Activated CD4-positive, alpha-beta T cell treated with anti-CD3 and anti-CD28 coated beads, Interleukin-2, amount 50 U/mL, for 24 hours (primary cell): ENCODE measurements around the gene KDM4C.

Source experiments
- DNase-seq, 2 donors: peaks; one replicate each; pipeline ENCODE4 v3.0.0-alpha.2; 2020; ENCODE audit warnings: low read depth in 1 of 2, low spot score in 1 of 2

Gene KDM4C

DNA sequence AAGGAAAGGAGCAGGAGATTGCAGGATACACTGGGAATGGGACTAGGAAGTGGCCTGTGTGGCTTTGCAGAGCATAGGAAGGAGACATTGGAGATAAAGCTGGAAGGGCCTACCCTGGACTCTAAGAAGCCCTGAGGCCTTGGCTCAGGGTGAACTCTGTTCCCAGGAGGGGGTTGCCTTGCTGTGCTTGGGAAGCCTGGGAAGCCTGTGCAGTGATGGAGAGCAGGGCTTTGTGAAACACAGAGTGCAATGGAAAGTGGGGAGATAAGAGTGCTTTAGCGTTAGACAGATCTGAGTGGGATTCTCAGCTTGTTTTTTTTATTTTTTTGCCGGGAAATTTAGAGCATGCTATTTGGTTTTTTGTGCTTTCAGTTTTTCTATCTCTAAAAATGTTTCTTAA is 437.8 kb downstream of the KDM4C start:
- no peak for DNase-seq

DNA sequence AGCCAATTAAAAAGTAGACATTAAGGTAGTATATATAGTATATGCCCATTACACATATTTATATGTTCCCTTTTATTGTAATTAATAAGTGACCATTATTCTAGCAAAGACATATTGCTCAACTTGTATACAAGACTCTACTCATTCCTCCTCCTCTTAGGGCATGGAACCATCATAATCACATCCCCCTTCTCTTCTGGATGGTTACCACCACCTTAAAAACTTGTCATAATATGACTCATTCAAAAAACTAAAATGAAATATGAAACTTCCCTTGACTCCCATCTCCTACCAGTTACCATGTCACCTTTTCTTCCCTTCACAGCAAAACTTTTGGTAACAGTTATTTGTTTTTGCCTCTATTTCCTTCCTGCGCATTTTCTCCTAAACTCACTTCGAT is 438.7 kb downstream of the KDM4C start:
- DNase-seq, result no peak

DNA sequence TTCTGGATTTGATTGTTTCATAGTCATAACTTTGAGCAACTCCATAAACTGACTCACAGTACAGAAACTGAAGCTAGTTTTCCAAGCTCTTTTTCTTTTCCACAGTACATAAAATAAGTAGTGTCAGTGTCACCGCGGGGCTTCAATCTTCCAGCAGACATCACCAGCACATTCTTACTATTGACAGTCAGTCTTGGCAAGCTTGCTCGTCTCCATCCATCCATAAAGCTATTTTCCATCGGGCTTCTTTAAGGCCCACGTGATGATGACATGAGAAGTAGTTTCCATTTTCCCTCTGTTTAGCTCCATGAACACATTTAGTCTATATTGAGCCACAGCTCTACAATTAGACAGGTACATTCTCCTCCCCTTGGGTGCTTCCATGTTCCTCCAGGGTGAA is 443.4 kb downstream of the KDM4C start:
- DNase-seq, result no peak

DNA sequence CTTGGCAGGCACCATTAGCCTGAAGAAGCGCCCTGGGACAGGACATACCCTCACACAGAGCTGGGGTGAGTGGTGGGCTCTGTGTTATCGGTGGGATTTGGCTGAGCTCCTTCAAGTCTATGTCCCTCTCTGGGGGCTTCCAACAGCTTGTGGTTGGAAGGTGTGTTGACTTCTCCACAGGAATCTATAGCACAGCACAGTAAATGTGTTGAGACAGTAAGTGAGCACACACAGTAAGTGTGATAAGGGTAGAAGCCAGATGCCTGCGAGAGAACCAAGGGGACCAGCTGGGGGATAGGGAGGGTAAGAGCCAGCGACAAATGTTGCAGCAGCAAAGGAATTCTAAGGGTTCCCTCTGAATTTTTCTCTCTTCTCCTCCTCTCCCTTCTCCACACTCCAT is 448.0 kb downstream of the KDM4C start:
- no peak for DNase-seq

GRCh38 chr9:7206221-7206758 is 448.5 kb downstream of the KDM4C start:
- DNase-seq, result no peak

DNA sequence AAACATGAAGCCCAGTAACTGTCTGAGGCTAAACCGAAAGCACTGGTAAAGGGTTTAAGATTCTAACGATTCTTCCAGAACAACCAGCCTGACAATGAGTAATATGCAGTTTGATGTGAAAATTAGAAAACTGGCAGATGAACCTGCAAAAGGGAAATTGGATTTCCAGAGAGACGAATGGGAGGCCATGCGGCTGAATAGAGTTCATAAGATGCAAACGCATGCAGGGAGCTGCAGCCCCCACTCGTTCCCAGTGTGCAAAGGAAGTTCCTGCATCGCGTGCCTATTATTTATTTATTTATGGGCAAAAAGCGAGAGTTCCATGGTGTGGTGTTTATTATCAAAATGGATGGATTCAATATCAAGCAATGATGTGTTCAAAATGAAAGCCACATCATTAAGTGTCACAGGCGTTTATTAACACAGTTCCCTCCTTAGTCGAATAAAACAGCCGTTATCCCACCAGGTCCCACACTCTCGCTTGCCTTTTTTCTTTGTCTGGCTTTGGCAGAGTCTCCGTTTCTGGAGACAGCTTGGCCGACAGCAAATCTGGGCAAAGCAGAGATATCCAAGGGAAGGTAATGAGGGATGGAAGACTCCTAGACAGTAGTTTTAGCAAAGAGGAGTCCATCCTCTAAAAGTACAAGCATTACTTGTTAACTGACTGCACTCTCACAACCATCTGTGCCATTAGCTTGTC is 451.4 kb downstream of the KDM4C start:
- DNase-seq, result no peak

- no peak for DNase-seq
Measured at GRCh38 chr9:7209990-7210389, 452.2 kb downstream of the KDM4C start.

GRCh38 chr9:7210854-7211637 is 453.3 kb downstream of the KDM4C start:
- DNase-seq, result no peak

DNA sequence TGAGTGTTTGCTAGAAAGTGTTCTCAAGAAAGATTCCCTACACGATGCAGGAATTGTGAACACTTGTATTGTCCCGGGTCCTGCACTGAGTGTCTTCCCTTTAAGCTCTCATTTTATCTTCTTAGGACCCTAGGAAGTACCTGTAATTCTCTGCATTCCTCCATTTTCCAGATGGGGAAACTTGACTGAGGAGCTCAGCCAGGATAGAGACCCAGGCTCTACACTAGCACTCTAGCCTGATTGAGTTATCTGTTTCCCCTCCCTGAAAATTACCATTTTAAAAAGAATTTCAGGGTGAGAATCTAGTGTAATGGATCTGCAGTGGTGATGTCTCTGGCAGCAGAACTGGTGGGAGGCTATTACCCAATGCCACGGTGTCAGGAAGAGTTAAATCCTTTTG is 453.9 kb downstream of the KDM4C start:
- no peak for DNase-seq

- no peak for DNase-seq
Measured at GRCh38 chr9:7212101-7212500, 454.3 kb downstream of the KDM4C start.

GRCh38 chr9:7216004-7216841 is 458.4 kb downstream of the KDM4C start:
- DNase-seq, result no peak

- no peak for DNase-seq
Measured at GRCh38 chr9:7223981-7224380, 466.2 kb downstream of the KDM4C start.
